HG02884 (cell line): ENCODE results near the gene COPZ1.
A peak's percentile ranks its signal among the peaks of the same experiment; 100 is the strongest.

ENCODE experiments used
- ATAC-seq: cut with Tn5 transposase; IDR thresholded peaks from one replicate; pipeline ENCODE4 v1.9.1; 2021; ENCODE audit warnings: mild to moderate bottlenecking, moderate library complexity; ENCODE audit not compliant: unreplicated experiment

The COPZ1 gene

GRCh38 chr12:54390668-54391551, 66.0 kb downstream of the COPZ1 start:
- peak; percentile 42 for ATAC-seq

GRCh38 chr12:54392485-54393206, 67.7 kb downstream of the COPZ1 start:
- no peak for ATAC-seq

- no peak for ATAC-seq
Observed at GRCh38 chr12:54393207-54393609, 68.3 kb downstream of the COPZ1 start.

- ATAC-seq, result no peak
Observed at GRCh38 chr12:54393743-54394142, 68.8 kb downstream of the COPZ1 start.

- no peak for ATAC-seq
Observed at GRCh38 chr12:54394281-54394719, 69.4 kb downstream of the COPZ1 start.

GRCh38 chr12:54394986-54395385, 70.1 kb downstream of the COPZ1 start:
- no peak for ATAC-seq

GRCh38 chr12:54395545-54395944, 70.6 kb downstream of the COPZ1 start:
- ATAC-seq, result no peak

GRCh38 chr12:54397157-54397556, 72.2 kb downstream of the COPZ1 start:
- ATAC-seq, result no peak

- ATAC-seq, result no peak
Observed at GRCh38 chr12:54398218-54398617, 73.3 kb downstream of the COPZ1 start.

GRCh38 chr12:54398995-54399793, 74.3 kb downstream of the COPZ1 start:
- no peak for ATAC-seq

GRCh38 chr12:54401119-54401518, 76.2 kb downstream of the COPZ1 start:
- ATAC-seq, result no peak
